DMS79 treated with DMSO at 0.1 percent for 48 hours (cell line): Measurements from ENCODE around the gene TEX35.

Source experiments
- DNase-seq: peaks from one replicate; lab custom pipeline; 2025; lab: John Stamatoyannopoulos, UW

The TEX35 gene

DNA sequence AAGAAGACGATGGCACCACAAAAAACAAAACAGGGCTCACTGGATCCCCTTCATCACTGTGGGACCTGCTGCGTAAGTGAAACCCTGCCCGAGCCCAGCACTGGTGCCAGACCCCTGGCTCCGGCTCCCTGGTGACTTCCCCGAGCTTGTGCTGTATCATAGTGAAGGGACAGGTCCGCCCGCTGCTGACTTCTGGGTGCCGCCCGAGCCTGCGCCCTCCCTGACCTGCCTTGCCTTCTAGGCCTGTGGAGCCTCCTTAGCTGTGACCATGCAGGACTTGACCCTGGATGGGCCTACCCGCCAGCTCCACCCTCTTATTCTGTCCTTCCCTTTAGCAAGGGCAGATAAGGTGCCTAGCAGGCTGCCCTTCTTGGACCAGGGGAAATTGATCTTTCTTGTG is 7.9 kb downstream of the TEX35 start:
- no peak for DNase-seq

DNA sequence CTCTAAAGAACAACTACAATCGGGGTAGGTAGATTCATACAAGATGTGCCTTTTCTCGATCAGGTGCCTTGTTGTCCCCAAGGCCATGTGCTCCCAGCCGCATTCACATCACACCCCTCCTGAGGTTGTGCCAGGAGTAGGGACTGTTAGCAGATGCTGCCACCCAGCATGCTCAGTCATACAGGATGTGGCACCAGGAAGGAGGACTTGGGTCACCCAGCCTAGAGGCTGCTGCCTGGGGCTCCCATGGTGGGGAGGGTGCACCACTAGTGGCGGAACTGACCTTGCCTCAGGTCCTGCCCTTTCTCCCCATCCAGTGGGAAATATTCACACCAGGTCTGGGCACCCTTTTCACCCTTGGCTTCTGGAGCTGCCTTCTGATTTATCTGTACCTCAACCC is 8.3 kb downstream of the TEX35 start:
- DNase-seq, result no peak

DNA sequence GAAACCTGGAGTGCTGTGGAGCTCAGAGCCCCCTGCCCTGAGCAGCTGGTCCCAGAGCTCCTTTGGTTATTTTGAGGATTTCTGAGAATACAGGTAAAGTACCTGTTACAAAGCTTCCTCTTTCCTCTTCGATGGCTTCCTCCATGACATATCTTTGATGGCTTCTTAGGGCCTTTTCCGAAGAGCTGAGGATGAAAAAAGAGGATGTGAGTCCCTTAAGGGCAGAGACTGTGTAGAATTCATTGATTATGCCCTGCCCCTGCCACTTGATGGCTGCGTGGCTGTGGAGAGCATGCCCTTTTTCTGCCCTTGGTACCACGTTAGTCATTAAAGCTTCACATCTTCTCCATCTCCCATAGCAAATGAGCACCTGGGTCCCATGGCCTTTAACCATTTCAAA is 14.2 kb downstream of the TEX35 start:
- no peak for DNase-seq

DNA sequence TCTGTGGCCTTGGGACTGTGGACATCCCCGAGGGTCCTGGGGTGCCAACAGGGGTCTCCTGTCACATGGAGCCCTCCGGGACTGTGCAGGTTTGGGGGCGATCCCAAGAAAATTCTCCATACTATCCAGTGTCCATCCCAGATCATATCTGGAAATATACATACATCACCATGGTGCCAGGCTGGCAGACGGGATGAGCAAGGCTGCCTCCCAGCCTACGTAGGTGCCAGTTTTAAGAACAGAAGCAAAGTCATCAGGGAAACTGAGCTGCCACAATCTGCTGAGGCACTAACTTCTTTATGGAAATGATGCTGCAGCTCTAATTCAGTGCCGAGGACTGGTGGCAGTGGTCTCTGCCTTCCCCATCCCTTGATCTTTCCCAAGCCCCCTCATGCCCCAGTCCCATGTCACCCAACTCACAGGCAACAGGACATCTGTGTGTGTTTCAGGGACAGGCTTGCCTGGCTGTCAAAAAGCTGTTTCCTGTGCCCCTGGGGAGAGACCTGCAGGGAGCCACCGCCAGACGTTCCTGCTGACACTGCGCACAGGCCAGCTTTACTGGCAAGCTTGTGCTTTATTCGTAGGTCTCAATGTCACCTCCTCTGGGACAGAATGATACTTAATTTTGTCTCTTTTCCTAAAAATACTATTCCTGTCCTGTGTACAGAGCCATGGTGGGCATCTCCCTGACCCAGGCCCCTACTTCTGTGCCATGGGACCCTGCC is 15.5 kb downstream of the TEX35 start:
- DNase-seq, result no peak

DNA sequence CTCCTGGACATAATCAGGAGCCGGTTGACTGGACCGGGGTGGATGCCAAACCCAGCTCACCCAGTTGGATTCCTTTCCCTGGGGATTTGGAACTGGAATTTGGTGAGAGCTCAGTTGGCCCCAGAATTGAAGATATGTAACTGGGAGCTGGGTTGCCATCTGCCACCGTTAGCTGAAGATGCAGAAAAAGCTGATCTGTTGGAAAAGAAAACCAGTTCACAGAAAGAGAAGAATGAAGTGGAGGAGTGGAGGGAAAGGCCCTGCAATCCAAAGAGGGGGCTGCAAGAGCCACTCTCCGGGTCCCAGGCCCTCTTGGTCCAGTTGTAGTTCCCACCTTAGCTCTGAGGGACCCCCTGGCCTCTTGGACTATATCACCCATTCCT is 16.0 kb downstream of the TEX35 start:
- no peak for DNase-seq

DNA sequence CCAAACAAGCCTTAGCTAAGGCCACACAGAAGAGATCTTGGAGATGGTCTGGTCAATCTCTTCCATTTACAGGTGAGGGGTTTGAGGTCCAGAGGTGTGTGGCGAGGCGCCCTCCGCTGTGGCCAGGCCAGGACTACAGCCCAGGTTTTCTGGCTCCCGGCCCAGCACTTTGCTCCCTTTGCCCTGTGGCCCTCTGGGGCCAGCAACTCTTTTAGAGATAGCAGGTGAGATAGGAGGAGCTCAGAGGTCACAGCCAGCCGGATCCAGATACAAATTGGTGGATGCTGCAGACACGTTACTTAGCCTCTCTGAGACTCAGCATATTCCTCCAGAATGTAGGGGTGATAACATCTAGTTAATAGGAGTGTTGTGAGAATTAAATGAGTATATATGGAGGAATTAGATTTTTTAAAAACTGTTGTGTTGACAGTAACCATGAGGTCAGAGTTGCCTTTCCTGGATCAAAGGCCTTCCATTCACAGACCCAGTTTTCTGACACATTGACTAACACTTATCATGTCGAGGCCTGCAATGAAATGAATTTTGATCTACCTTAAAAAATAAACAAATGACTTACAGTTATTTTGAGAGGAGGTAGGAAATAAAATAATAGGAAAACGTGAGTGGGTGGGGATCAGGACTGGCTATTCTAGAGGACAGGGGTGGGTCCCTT is 16.6 kb downstream of the TEX35 start:
- no peak for DNase-seq

DNA sequence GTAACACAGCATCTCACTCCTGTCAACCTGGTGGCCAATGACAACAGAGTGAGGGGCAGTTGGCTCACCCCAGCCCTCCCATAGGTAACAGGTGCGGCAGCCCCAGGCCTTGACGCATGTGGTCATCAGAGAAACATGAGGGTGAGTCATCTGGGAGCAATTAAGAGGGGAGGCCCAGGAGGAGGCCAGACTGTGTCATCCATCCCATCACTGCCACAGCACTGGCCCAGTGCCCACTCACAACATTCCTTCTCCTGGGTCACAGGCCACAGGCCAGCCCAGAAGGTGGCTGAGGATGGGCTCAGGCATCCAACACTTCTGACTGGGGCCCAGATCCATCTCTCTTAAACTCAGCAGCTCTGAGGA is 17.1 kb downstream of the TEX35 start:
- DNase-seq, result no peak

DNA sequence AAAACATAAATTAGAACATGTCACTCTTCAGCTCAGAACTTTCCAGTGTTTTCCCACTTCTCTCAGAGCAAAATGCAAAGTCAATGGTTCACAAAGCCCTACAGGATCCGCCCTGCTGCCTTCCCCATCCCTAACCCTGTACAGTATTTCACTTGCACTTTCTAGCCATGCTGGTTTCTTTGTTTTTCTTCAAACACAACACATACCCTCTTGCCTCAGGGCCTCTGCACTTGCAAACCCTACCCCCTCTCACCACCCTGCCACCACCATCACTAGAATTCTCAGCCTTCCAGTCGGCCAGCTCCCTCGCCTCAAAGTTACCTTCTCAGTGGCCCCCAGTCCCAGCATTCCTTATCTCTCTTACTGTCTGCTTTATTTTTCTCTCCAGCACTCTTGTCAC is 17.6 kb downstream of the TEX35 start:
- no peak for DNase-seq

DNA sequence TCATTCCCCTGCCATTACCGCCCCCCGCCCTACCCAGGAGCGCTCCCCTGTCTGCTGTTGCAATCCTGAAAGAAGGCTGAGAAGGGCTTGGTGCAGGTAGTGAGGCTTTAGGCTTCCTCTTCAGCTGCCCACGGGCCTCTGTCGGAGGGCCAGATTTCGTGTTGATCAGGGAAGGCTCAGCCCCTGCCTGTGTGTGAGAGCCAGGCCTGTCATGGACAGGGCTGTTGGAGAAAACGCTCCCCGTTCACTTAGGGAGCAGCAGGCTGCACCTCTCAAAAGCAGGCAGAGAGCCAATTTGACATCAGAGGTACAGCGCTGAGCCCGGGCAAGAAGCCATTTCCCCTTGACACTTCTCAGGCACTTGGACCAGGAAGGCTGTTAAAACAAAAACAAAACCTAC is 19.0 kb downstream of the TEX35 start:
- DNase-seq, result peak; percentile 83

DNA sequence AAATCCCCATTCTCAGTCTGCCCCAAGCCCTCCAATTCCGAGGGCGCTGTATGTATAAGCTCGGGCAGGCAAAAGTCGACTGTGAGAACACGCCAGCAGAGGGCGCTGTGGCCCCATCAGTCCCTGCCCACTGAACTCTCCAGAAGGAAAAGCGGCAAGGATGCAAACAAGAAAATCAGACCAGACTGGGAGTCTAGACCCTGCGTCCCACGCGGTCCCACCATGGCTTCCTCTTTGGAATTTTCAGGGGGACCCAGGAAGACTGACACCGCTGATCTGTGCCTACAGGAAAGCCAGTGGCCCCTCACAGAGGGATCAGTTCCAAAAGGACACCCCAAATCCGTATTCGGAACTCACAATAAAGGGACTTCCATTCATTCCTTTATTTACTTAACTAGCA is 19.5 kb downstream of the TEX35 start:
- no peak for DNase-seq

DNA sequence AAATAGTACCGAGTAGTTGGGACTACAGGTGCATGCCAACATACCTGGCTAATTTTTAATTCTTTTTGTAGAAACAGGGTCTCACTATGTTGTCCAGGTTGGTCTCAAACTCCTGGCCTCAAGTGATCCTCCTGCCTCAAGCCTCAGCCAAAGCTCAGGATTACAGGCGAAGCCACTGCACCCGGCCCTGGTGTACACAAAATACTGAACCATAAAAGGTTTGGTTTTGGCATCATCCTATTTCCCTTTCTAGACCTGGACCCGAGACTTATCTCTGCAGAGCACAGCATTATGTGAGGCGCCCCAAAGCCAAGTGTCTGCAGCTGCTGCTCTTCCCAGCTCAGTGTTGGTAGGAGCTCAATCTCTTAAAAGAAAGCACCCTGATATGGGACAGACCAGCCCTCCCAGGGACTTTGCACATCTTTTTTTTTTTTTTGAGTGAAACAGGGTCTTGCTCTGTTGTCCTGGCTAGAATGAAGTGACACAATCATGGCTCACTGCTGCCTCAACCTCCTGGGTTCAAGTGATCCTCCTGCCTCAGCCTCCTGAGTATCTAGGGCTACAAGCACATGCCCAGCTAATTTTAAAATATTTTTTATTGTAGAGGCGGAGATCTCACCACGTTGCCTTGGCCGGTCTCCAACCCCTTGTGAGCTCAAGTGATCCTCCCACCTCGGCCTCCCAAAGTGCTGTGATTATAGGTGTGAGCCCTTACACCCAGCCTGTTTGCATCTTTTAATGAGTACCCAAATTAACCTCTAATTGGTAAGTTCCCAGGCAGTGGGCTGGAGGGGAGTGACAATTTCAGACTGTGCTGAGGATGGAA is 20.4 kb downstream of the TEX35 start:
- no peak for DNase-seq

DNA sequence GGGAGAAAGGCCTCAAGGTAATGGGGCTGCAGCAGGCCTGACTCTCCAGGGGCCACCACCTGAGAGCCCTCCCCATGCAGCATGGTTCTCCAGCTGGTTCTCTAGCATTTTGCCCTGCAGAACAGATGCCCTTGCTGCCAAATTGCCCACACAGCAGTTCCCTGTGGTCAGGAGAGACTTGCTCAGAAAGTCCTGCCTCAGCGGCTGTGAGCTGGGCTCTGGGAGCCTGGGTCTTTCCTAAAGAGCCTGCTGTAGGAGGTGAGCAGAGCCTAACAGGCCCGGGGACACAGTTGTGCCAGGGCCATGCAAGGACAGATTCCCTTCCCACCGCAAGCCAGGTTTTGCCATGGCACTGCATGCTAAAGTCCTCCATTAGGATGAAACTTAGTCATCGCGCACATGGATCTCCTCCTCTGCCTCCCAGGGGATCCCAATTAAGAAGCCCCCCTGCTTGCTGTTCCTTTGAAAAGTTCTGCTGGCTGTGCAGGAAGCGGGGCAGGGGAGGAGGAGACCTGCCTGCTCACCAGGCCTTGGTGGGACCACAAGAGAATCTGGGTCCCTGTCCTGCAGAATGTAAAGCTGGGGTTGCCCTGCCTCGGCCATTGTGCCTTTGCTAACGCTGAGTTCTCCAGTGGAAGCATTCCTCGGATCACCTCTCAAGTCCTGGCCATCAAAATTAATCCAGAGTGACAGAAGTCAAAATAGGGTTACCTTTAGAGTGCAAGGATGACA is 21.4 kb downstream of the TEX35 start:
- no peak for DNase-seq

DNA sequence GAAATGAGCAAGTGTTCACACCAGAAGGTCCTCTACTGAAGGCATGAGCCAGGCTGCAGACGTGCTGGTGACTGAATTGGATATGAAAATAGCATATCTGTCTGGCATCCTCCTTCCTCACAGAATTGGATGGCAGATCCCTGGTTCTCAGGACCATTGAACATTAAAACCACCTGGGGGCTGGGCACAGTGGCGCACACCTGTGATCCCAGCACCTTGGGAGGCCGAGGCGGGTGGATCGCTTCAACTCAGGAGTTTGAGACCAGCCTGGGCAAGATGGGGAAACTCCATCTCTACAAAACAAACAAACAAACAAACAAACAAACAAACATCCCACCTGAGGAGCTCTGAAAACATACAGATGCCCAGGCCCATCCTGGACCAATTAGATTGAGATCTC is 23.4 kb downstream of the TEX35 start:
- no peak for DNase-seq

DNA sequence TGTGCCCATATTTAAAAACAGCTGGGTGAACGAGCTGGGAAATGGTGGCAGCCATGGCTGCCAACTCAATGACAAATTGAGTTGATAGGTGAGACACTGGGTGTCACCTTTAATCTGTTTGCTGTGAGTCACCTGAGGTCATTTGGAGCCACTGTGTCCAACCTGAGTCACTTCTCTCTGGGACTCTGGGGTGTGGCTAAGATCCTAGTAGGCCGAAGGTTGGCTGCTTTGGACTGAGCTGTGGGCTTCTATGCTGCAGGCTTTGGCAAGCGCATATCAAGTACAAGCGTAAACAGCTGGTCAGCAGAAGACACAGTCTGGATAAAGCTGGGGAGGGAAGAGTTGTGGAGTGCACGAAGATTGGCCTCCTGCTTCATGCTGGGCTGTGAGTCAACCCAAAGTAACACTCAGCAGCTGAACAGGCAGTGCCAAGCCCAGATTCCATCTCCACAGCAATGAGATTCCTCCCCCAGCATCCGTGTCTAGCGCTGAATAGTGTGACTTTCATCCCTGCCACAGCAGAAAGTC is 24.0 kb downstream of the TEX35 start:
- no peak for DNase-seq

DNA sequence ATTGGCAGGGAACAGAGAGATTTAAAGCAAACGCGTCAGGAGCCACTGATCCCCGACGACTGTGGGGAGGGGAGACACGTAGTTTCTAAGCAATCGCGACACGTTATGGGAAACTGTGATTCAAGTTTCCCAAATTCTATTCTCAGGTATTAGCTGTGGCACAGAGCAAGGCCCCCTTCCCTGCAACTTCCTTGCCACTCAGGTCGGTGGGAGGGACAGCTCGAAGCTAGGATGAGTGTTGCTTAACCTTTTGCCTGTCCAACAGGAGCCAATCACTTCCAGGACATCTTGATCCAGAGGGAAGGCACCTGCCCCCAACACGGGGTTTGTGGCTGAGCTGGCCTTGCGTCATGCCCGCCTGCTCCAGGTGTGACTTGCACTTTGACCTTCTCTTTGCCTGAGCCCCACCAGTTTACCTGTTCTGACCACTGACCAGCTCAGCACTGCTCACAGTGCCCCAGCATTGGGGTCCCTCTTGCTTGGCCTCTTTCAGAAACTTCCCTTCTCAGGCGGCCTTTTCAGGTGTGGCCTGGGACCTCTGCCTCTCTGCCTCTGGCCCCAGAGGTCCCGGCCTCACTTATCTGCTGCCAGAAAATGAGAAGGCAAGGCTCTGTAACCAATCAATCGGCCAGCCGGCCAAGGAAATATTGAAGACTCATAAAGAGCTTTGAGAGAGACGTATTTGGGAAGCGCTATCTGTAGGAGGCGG is 24.6 kb downstream of the TEX35 start:
- no peak for DNase-seq

DNA sequence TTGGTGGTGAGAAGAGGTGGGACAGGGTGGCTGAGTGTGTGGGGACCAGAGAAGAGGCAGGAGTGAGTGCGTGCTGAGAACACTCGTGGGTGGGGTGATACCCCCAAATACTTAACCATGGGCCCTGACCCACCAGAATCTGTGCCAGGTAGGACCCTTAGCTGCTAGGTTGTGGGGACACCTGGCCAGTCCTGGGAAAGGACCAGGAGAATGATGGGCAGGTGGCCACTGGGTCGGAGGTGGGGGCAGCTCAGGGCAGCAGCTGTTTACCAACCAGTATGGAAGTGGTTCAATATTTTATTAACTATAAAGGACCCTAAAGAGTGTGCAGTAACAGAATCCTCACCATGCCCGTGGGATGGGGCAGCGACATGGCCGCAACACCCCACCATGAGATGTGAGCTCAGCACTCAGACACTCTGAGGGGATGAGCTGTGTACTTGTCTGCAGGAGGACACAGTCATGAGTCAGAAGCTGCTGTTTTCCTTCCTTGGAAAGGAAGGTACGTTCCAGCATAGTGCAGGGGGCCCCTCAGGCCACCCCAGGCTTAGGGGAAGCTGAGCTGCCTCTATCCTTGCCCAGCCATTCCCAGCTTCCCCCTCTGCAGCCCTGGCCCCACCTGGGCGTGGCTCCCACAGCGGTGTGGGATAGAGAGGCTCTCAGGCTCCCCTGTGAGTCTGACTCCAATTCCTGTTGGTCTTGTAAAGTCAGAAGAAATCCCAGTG is 25.4 kb downstream of the TEX35 start:
- no peak for DNase-seq

DNA sequence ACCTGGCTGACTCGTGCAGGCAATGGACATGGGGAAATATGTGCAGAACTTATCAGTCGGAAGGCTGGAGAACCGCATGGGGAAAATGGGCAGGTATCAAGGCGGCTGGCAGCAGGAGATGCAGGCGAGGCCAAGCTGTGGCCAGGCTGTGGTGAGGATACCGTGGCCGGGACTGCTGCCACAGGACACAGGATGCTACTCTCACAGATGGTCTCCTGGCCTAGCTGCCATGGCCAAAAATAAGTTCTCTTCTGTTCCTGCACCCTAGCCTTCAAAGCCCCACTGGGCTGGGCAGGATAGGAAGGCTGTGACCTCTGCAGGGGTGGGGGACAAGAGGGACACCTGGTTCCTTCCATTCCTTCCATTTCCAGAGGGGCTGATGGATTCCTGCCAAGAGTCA is 26.4 kb downstream of the TEX35 start:
- no peak for DNase-seq

DNA sequence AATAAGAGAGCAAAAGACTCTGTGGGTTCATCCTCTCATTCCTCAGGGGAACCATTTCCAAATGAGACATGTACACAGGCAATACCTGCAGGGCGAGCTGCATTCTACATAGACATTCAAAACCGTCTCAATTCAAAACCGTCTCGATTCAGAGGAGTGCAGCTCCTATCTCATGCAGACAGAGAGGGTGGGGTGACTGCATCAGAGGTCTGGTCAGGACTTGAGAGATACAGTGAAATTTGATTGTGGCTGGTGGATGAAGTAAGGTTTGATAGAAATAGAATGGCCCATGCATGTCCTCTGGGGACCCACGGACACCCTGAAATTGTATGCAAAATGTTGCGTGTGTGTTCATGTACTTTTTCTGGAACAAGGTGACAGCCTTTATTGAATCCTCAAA is 27.3 kb downstream of the TEX35 start:
- DNase-seq, result no peak

DNA sequence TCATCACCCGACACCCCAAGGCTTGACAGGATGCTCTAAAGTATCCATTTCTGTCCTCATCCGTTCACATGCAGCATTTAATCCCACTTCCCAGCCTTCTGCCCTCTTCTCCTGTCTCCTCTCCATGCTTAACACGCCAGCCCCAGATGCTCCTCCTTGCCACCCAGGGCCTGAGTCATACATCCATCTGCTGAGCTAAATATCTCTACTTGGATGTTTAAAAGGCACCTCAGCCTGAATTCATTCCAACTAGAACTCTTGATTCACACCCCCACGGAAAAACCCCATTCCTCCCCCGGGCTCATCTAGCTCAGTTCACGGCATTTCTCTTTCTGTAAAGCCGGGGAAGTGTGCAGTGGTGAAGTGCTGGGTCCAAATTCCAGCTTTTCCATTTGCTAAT is 27.7 kb downstream of the TEX35 start:
- no peak for DNase-seq

DNA sequence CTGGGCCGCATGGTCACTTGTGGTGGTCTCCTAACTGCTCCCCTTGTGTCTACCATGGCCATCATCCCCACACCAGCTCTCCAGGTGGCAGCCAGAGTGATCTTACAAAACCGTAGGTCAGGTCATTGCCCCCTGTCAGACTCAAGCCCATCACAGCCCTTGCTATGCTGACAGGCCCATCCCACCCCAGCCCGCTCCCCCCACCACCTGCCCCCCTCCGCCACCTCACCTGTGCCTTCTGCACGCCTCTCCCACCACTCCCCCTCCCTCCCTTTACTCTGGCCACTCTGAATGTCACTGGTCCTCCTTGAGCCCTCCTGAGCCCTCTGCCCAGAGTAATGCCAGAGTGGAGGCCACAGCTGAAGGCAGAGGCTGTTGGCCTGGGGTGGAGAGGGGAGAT is 28.5 kb downstream of the TEX35 start:
- DNase-seq, result no peak
